ENCODE results near the gene TGFB3.
"Not testable (repeated sequence)": the region's sequence is repeated elsewhere in the genome, so short reads cannot be mapped to it uniquely, and the experiment has no call there.

TGFB3 gene

GRCh38 chr14:75981426-75982265 lies at the start of gene TGFB3:
Gene TGFB3 (minus strand): TSS chr14:75981995. CDS start chr14:75980893, 1,102 bp downstream.
- DNase-seq: peak; percentile 94

- DNase-seq: no peak
These were observed 42.6 kb upstream of the TGFB3 start for GRCh38 chr14:76024211-76024907.

- no peak for DNase-seq
These were observed 42.0 kb upstream of the TGFB3 start for GRCh38 chr14:76023757-76024156.

- DNase-seq: no peak
These were observed 41.2 kb upstream of the TGFB3 start for GRCh38 chr14:76022991-76023390.

DNA sequence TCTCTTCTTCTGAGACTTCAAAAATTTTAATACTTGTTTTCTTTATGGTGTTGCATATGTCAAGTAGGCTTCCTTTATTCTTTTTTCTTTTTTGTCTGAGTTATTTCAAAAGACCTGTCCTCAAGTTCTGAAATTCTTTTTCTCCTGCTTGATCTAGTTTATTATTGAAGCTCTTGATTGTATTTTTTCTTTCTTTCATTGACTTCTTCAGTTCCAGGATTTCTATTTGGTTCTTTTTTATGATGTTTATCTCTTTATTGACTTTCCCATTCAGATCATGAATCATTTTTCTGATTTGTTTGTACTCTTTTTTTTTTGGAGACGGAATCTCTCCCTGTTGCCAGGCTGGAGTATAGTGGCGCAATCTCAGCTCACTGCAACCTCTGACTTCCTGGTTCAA lies 37.9 kb upstream of the TGFB3 start:
- DNase-seq: no peak

GRCh38 chr14:76015668-76016067 lies 33.9 kb upstream of the TGFB3 start:
- DNase-seq: peak; percentile 31

GRCh38 chr14:76015191-76015590 lies 33.4 kb upstream of the TGFB3 start:
- no peak for DNase-seq

DNA sequence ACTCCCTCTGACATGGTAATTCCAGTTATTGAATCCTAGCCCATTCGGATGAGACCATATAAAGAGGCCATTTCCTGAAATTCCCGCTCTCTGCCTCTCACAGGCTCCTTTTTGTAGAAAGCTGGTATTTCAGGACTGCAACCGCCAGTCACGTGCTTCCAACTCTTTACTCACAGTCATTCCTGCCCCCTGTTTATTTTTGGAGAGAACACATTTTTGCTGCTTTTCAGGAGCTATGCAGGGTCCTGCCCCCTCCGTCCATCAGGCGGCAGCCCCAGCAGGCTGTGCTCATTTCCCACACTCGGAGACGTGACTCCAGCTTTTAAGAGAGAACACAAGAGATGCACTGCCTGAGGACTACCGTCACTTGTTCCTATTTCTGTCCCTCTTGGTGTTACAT lies 30.6 kb upstream of the TGFB3 start:
- no peak for DNase-seq

- DNase-seq: no peak
These were observed 30.1 kb upstream of the TGFB3 start for GRCh38 chr14:76011930-76012329.

- not testable (repeated sequence) for DNase-seq
These were observed 27.8 kb upstream of the TGFB3 start for GRCh38 chr14:76009627-76010026.

DNA sequence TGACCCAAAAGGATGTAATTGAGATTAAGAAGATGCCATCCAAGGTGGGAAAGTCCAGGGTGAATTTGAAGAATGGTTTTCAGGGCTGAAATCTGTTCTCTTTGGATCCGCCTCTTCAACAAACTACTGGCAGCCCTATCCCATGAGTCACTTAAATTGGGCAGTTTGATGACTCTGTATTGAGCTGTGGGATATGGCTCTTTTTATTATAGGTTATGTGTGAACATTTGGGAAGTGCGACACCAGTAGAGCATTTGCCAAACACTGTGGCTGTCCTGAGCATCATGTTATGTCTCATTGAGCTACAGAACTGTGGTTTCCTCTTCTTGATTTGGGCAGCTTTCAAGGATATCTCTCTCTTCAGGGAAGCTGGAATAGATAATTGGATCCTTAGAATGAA lies 26.1 kb upstream of the TGFB3 start:
- no peak for DNase-seq

- DNase-seq: no peak
These were observed 25.6 kb upstream of the TGFB3 start for GRCh38 chr14:76007379-76007778.

DNA sequence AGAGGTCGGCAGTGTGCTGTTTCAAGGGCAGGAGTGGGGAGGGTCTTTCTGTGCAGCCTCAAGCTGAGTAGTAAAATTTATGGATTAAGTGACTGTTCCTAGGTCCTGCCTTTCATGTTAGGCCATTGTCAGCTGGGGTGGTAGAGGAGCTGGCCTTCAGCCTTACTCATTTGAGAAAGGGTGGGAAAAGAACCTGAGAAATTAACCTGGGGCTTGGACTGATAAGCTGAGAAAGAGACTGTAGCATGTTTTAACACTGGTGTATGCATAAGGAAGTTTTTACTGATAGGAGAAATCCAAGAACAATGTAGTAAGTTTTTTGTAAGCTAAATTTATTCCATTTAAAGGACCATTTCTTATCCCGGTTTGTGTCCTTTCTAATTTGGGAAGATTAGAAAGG lies 24.5 kb upstream of the TGFB3 start:
- DNase-seq: no peak

GRCh38 chr14:76002383-76002782 lies 20.6 kb upstream of the TGFB3 start:
- no peak for DNase-seq

- DNase-seq: no peak
These were observed 17.9 kb upstream of the TGFB3 start for GRCh38 chr14:75999511-76000190.

DNA sequence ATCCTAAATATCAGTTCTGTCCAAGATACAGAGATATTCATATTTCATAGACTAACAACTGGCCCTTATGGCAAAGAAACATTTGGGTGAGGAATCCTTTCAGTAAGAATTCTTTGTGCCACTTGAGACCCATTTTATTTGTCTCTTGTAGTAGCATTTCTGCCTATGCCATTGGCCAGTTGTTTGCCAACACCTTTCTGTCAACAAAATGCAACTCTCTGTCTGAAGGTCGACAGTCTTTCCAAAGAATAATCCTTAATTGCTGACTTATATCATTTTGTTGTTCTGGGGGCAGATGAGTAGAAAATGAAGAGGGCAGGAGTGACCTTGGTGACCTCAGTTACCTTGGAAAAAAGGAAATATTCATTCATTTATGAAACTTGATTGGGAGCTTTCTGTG lies 14.7 kb upstream of the TGFB3 start:
- no peak for DNase-seq

DNA sequence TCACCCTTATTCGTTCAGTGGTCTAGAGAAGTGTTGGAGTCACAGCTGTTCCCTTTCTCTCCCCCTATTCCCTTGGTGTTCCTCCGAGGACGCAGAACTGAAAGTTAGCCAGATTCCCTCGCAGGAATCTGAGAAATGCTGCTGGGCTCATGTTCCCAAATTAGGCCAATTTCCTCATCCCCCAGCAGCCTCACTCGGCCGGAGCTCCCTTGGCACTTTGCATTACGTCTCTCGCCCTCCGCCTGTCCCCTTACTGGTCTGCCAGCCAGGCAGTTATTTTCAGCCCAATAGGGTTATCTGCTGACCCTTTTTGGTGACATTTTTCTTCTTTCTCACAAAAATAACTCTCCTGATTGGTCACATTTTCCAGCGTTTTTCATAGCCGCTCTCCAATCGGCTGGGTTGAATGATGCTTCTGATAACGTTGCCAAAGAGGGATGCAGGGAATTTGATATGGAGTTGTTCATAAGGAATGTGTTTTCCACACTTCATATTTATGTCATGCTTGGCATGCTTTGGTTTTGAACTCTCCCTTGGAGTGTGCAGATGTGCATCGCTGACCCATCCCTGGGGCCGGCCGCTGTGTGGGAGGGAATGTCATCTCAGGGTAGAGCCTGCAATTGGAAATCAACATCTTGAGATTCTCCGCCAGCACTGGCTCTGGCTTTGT lies 13.7 kb upstream of the TGFB3 start:
- no peak for DNase-seq

DNA sequence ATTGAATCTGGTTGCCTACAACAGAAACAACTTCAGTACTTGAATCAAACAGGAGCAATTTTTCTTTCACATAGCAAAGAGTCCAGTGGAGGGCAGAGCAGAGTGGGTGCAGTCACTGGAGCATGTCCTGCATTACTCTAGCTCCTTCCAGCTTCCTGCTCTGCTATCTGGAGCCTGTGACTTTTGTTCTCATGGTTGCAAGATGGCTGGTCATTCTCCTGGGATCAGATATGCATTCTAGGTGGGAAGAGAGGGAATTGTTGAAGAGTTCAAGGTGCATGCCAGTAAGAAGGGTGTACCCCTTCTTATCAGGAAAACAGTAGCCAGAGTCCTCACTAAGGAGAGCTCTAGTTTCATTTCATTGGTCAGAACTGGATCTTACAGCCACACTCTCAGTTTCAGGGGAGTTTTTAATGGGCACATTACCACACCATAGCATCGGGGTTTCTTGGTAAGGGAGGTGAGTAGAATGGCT lies 11.8 kb upstream of the TGFB3 start:
- no peak for DNase-seq

DNA sequence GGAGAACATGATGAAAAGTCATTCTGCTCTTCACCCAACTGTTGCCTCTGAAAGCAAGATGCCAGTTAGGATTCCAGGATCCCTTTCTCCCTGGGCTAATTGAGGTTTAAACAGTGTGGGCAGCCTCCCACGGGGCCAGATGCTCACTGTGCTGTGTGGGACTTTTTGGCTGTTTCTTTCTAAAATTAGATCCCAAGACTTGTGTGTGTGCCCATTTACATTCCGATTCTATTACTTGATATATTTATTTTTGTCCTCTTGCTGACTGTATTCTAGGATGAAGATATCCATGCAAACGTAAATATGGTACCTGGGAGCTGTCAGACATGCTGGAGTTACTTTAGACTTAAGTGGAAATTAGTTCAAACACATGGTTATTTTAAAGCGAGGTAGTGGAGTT lies 10.0 kb upstream of the TGFB3 start:
- no peak for DNase-seq

GRCh38 chr14:75990297-75990696 lies 8.5 kb upstream of the TGFB3 start:
- DNase-seq: no peak

DNA sequence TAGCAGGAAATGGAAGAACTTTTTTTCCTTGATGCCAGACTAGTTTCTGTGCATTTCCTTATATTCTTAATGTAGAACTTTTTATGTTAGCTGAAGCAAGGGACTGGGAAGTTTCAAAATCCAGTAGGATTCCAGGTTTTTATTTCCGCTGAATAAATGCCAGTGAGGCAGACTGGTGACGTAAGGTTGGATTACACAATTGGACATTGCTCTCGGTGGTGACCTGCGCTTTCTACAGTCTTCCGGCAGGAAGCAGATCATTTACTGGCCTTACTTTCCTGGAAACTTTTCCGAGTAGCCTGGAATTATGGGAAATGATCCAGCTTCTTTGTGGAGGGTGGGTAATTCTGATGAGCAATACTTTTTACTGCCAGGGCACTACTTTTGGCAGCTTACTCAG lies 7.3 kb upstream of the TGFB3 start:
- DNase-seq: no peak

GRCh38 chr14:75987201-75987970 lies 5.6 kb upstream of the TGFB3 start:
- no peak for DNase-seq

DNA sequence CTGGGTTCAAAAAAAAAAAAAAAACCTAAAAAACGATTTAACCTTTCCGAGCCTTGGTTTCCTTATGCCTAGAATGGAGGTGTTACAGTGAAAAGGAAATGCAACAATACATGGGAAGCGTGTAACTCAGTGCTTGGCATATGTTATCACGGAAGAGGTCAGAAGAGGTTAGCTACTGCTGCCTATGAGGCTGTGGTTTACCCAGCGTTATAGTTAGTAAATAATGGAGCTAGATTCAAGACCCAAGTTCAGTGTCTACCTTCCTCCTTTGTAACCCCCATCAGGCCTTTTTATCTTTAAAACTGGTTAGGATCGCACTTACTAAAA lies 4.6 kb upstream of the TGFB3 start:
- no peak for DNase-seq
